BLaER1 treated with 17β-estradiol and CSF1 and Interleukin-3, amounts not matched to agents 10 nM and 100 nM (cell line): ENCODE results near the gene HERC6.
A peak's percentile ranks its signal among the peaks of the same experiment; 100 is the strongest.
"Not testable (repeated sequence)": the region's sequence is repeated elsewhere in the genome, so short reads cannot be mapped to it uniquely, and the experiment has no call there.

Experiments used
- H3K27ac ChIP-seq, 11 experiments: shearing (Covaris generic); formaldehyde crosslinking; 2 replicates each; pipeline ENCODE4 v1.8.1; 2022
- H3K27me3 ChIP-seq, 11 experiments: shearing (Covaris generic); formaldehyde crosslinking; 2 replicates each; pipeline ENCODE4 v1.8.1; 2022
- H3K36me3 ChIP-seq, 11 experiments: shearing (Covaris generic); formaldehyde crosslinking; 2 replicates each; pipeline ENCODE4 v1.8.1; 2022
- H3K4me1 ChIP-seq, 10 experiments: shearing (Covaris generic); formaldehyde crosslinking; 2 replicates each; pipeline ENCODE4 v1.8.1; 2022
- H3K4me2 ChIP-seq, 11 experiments: shearing (Covaris generic); formaldehyde crosslinking; 2 replicates each; pipeline ENCODE4 v1.8.1; 2022
- H3K4me3 ChIP-seq, 10 experiments: shearing (Covaris generic); formaldehyde crosslinking; 2 replicates each; pipeline ENCODE4 v1.8.1; 2022
- H3K9ac ChIP-seq, 11 experiments: shearing (Covaris generic); formaldehyde crosslinking; 2 replicates each; pipeline ENCODE4 v1.8.1; 2022
- H3K9me3 ChIP-seq, 11 experiments: shearing (Covaris generic); formaldehyde crosslinking; replicated peaks in 1 of 11; 2 replicates each; pipeline ENCODE4 v1.8.1; 2022
- H4K20me1 ChIP-seq, 11 experiments: shearing (Covaris generic); formaldehyde crosslinking; 2 replicates each; pipeline ENCODE4 v1.8.1; 2022
- Cebpa-rat ChIP-seq, 11 experiments: shearing (Covaris generic); IDR thresholded peaks; 2 replicates each; pipeline ENCODE4 v1.8.1; 2022

HERC6 gene

DNA sequence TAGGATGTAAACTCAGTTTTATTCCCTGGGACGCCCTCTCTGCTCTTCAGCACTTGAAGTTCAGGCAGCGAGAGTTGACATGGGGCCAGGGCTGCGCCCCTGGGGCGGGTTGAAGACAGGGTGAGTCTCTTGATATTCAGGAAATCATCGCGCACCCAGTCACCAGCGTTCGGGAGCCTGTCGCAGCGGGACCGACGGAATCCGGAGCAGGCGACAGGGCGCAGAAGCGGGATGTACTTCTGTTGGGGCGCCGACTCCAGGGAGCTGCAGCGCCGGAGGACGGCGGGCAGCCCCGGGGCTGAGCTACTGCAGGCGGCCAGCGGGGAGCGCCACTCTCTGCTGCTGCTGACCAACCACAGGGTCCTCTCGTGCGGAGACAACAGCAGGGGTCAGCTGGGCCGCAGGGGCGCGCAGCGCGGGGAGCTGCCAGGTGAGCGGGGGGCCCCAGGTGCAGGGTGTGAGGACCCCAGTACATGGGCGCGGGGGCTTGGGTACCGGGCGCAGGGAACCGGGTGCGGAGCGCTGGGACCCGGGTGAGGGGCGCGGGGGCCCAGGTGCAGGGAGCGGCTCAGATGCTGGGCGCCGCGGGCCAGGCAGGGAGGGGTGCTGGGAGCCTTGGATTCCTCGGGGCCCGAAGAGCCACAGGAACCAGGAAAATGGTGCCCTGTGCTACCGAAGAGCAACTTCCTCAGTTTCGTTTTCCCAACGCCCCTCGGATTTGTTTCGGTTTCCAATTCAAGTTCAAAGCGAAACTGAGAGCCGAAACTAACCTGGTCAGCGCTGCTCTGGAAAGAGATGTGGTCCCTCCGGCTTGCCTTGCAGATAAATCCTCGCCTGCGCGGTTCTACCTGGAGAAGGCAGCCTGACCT, at the start of gene HERC6:
HERC6 (plus strand) TSS at position 162 of the 869 bp plus-strand sequence; CDS start at position 232, 70 bp downstream.
- no peaks in the 10 kb centered on the region for H3K36me3 ChIP-seq
- H3K9me3 ChIP-seq, result no peaks in the 10 kb centered on the region
- H3K27me3 ChIP-seq, result no peaks in the 10 kb centered on the region
- H3K4me2 ChIP-seq, result peak within 1 kb of the TSS; percentile 70 to 89 (median 84)
- H3K27ac ChIP-seq, result peak within 1 kb of the TSS; percentile 88 to 98 (median 95)
- H3K4me3 ChIP-seq, result peak within 1 kb of the TSS; percentile 85 to 99 (median 94)
- H3K4me1 ChIP-seq, result peaks cover 0 to 15% (median 5%) of the 10 kb centered on the region in 10 experiments; a peak in 9 of 20 replicates
- no peaks in the 10 kb centered on the region for H4K20me1 ChIP-seq
- H3K9ac ChIP-seq, result peak within 1 kb of the TSS; percentile 88 to 97 (median 94)
- no peak for TF ChIP-seq Cebpa-rat (IDR thresholded peaks at IDR 0.05)

DNA sequence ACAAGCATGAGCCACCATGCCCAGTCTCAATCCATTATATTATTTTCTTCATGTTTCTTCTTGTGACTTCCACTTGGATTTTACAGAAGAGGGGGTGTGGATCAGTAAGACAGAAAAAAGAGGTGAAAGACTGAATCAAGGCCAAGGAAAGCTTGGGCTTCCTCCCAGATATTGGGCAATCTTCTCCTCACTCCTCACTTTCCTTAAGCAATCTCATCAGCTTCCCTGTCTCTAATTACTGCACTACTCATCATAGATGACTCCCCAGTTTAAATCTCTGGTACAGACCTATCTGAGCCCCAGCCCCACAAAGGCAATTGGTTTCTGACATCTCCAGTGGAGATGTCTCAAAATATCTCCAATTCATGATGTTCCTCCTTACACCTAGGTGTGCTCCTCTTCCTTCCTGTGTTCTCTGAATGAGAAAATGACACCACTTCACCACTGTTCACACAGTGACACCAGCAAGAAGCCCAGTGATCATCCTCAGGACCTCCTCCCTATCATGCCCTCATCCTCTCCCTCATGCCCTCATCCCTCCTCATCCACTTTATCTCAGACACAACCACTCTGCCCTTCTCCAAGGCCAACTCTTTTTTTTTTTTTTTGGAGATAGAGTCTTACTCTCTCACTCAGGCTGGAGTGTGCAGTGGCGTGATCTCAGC, 44.8 kb upstream of the HERC6 start:
- no peak overlapping the region for H3K4me2 ChIP-seq
- H4K20me1 ChIP-seq, result no peaks in the 10 kb centered on the region
- no peak overlapping the region for H3K27ac ChIP-seq
- H3K27me3 ChIP-seq, result no peaks in the 10 kb centered on the region
- peaks cover 0 to 6% (median 0%) of the 10 kb centered on the region in 10 experiments; a peak in 3 of 20 replicates for H3K4me1 ChIP-seq
- no peaks in the 10 kb centered on the region for H3K36me3 ChIP-seq
- no peak overlapping the region for H3K4me3 ChIP-seq
- TF ChIP-seq Cebpa-rat (IDR thresholded peaks at IDR 0.05), result no peak
- no peak overlapping the region for H3K9ac ChIP-seq
- H3K9me3 ChIP-seq, result no peaks in the 10 kb centered on the region

DNA sequence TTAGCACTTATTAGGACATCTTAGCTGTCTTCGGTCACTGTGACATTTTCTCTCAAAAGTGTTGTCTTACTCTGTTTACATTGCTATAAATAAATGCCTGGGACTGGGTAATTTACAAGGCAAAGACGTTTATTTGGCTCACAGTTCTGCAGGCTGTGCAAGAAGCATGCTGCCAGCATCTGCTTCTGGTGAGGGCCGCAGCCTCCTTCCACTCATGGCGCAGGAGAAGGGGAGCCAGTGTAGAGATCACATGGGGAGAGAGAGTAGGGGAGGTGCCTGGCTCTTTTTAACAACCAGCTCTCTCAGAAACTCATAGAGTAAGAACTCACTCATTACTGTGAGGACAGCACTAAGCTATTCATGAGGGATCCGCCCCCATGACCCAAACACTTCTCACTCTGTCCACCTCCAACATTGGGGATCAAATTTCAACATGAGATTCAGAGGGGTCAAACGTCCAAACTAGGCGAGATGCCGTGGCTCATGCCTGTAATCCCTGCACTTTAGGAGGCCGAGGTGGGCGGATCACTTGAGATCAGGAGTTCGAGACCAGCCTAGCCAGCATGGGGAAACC, 43.5 kb upstream of the HERC6 start:
- Histone ChIP-seq H3K9me3 (no peaks in the 10 kb centered on the region; a peak in 1 of 22 replicates), H3K4me2 (no peak overlapping the region), H3K27ac (no peak overlapping the region), H3K9ac (no peak overlapping the region), H3K4me3 (no peak overlapping the region), H3K27me3 (no peaks in the 10 kb centered on the region), H3K4me1 (peaks cover 0 to 6% (median 0%) of the 10 kb centered on the region in 10 experiments; a peak in 3 of 20 replicates), H3K36me3 (no peaks in the 10 kb centered on the region), H4K20me1 (no peaks in the 10 kb centered on the region)
- TF ChIP-seq Cebpa-rat (IDR thresholded peaks at IDR 0.05), result no peak

DNA sequence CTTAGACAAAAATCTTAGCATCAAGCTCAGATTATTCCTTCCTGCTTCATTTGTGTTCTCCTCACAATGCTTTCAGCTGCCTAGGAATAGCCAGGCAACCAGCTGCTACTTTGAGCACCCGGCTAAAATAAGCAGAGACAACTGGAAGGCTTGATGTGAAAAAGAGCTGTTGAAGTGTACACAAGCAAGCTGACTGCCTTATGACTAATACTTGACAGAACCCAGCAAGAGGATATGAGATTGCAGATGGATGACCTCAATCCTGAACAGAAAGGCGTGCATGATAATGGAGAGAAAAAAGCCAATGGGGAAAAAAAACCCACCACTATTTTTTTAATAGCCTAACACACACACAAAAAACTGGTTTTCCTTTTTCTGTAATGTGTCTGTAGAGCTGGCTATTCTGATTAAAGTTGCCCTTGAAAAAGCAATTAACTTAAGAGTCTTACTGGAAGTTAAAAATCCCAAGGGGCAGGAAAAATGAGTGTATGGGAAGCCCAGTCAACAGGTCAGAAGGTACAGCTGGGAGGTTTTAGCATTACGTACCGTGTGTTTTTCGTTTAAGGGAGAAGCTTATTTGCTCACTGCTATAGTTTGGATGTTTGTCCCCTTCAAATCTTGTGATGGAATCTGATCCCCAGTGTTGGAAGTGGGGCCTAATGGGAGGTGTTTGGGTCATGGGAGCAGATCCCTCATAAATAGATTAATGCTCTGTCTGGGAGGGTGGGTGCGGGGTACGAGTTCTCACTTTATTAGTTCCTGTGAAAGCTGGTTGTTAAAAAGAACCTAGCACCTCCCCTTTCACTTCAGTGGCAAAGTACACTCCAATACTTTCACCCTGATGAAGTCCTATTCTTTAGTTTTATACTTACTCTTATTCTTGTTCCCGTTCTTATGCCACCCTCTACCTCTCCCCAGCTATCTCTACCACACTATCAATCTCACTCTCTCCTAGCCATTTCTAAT, 37.1 kb upstream of the HERC6 start:
- Histone ChIP-seq H3K9me3 (peaks cover 9 to 30% (median 16%) of the 10 kb centered on the region in 11 experiments; a peak in 19 of 22 replicates), H3K36me3 (no peaks in the 10 kb centered on the region), H3K4me1 (peaks cover 0 to 5% (median 0%) of the 10 kb centered on the region in 10 experiments; a peak in 2 of 20 replicates), H3K27ac (no peak overlapping the region), H3K4me3 (no peak overlapping the region), H3K4me2 (no peak overlapping the region; a peak in 1 of 22 replicates), H3K9ac (no peak overlapping the region), H3K27me3 (no peaks in the 10 kb centered on the region), H4K20me1 (no peaks in the 10 kb centered on the region)
- no peak for TF ChIP-seq Cebpa-rat (IDR thresholded peaks at IDR 0.05)

DNA sequence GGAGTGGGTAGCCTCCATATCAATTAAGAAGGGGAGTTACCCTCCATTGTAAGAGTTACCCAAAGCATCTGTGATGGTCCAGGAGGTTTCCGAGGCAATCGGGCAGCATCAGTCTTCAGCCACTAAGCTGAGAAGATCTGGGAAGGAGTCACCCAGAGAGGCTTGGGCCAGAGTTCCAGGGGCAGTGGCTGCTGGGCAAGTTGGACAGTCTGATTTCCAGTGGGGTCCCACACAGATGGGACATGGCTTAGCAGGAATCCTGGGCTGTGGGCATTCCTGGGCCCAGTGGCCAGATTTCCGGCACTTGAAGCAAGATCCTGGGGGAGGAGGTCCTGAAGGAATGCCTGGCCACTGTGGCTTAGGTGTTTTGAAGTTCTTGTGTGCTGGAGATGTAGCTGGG, 31.8 kb upstream of the HERC6 start:
- H3K27me3 ChIP-seq, H3K36me3 ChIP-seq, H4K20me1 ChIP-seq, H3K9ac ChIP-seq, H3K4me1 ChIP-seq, H3K4me2 ChIP-seq, H3K27ac ChIP-seq, H3K4me3 ChIP-seq: not testable (repeated sequence)
- H3K9me3 ChIP-seq, result peaks cover 12 to 46% (median 27%) of the 10 kb centered on the region in 11 experiments

DNA sequence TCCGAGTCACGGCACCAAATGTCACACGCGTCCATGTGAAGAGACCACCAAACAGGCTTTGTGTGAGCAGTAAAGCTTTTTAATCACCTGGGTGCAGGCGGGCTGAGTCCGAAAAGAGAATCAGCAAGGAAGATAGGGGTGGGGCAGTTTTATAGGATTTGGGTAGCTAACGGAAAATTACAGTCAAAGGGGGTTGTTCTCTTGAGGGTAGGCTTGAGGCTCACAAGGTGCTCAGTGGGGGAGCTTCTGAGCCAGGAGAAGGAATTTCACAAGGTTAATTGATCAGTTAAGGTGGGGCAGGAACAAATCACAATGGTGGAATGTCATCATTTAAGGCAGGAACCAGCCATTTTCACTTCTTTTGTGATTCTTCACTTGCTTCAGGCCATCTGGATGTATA, 29.9 kb upstream of the HERC6 start:
- not testable (repeated sequence) for H3K4me3 ChIP-seq, H3K9ac ChIP-seq, H3K36me3 ChIP-seq, H3K27me3 ChIP-seq, H3K27ac ChIP-seq, H3K4me2 ChIP-seq, H4K20me1 ChIP-seq, H3K4me1 ChIP-seq
- H3K9me3 ChIP-seq, result peaks cover 31 to 59% (median 43%) of the 10 kb centered on the region in 11 experiments

DNA sequence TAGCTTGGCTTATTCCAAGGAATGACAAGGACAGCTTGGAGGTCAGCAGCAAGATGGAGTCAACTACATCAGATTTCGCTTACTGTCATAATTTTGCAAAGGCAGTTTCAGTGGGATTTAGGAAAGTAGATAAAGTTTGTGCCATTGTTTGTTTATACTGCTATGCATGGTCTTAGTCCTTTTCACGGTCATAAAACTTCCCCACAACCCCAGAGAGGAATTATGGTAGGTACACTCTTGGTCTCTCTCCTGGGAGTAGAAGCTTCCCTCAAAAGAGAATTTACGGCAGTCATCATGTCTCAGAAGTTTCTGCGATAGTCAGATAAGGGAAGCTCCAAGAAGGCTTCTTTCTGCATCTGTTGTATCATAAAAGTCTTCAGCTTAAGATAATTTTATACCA, 27.9 kb upstream of the HERC6 start:
- Histone ChIP-seq H3K4me3 (no peak overlapping the region), H3K27ac (no peak overlapping the region), H3K36me3 (peaks cover 0 to 7% (median 0%) of the 10 kb centered on the region in 11 experiments; a peak in 2 of 22 replicates), H3K4me1 (no peaks in the 10 kb centered on the region), H3K9me3 (peaks cover 28 to 54% (median 39%) of the 10 kb centered on the region in 11 experiments), H3K27me3 (no peaks in the 10 kb centered on the region), H3K4me2 (no peak overlapping the region), H3K9ac (no peak overlapping the region), H4K20me1 (no peaks in the 10 kb centered on the region)
- no peak for TF ChIP-seq Cebpa-rat (IDR thresholded peaks at IDR 0.05)

DNA sequence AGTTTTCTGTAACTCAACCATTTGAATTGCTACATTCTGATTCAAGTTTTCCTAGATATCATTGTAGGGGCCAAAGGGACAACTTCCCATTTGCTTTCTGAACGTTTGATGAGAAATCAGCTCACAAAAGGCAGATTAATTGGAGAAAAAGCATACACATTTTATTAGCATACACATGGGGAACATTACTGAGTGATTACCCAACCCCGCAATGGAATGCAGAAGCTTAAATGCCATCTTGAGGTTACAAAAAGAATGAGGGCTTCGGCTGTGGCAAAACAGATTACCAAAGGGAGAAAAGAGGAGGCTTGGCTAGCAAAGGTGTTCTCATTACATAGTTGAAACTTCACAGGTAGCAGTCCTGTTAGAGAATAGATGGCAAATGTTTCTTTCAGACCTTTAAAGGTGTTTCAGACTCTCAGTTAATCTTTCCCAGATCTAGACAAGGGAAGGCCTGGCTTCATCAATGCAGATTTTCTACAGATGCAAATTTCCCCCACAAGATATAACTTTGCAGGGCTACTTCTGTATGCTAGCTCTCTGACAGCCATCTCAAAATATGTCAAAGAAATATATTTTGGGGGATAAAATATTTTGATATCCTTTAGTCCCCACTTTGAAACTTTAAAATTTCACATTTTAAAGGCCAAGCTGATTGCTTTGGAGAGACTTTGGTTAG, 26.5 kb upstream of the HERC6 start:
- H3K4me3 ChIP-seq, result no peak overlapping the region
- no peaks in the 10 kb centered on the region for H3K4me1 ChIP-seq
- H3K9me3 ChIP-seq, result peaks cover 28 to 61% (median 39%) of the 10 kb centered on the region in 11 experiments
- H3K27me3 ChIP-seq, result no peaks in the 10 kb centered on the region
- no peak overlapping the region for H3K27ac ChIP-seq
- no peak overlapping the region for H3K4me2 ChIP-seq
- H4K20me1 ChIP-seq, result no peaks in the 10 kb centered on the region
- no peak for TF ChIP-seq Cebpa-rat (IDR thresholded peaks at IDR 0.05)
- H3K36me3 ChIP-seq, result peaks cover 0 to 7% (median 0%) of the 10 kb centered on the region in 11 experiments; a peak in 2 of 22 replicates
- H3K9ac ChIP-seq, result no peak overlapping the region
